SKM-1 (cell line): ENCODE measurements around the gene RPS6KA2.
"Not testable (repeated sequence)": the region's sequence is repeated elsewhere in the genome, so short reads cannot be mapped to it uniquely, and the experiment has no call there.

Source experiments
- DNase-seq: peaks from one replicate; lab custom pipeline; 2025; ENCODE audit not compliant: unreplicated experiment; lab: John Stamatoyannopoulos, UW

Gene RPS6KA2

GRCh38 chr6:166595061-166595780 is 31.8 kb downstream of the RPS6KA2 start:
- DNase-seq = no peak

GRCh38 chr6:166592821-166593220 is 34.2 kb downstream of the RPS6KA2 start:
- DNase-seq = no peak

GRCh38 chr6:166591961-166592520 is 35.0 kb downstream of the RPS6KA2 start:
- DNase-seq = no peak

- no peak for DNase-seq
Measured at GRCh38 chr6:166591026-166591425, 36.0 kb downstream of the RPS6KA2 start.

GRCh38 chr6:166589786-166590574 is 37.1 kb downstream of the RPS6KA2 start:
- no peak for DNase-seq

GRCh38 chr6:166589337-166589731 is 37.7 kb downstream of the RPS6KA2 start:
- no peak for DNase-seq

GRCh38 chr6:166588691-166589336 is 38.2 kb downstream of the RPS6KA2 start:
- peak; percentile 27 for DNase-seq

- DNase-seq = peak; percentile 53
Measured at GRCh38 chr6:166587631-166588413, 39.2 kb downstream of the RPS6KA2 start.

GRCh38 chr6:166586424-166587156 is 40.5 kb downstream of the RPS6KA2 start, which contains the start of gene RAMACL:
TSS of gene RAMACL (minus strand) at chr6:166586678. CDS start at chr6:166586477, 201 bp downstream.
- DNase-seq = peak; percentile 4

- DNase-seq = no peak
Measured at GRCh38 chr6:166584853-166585429, 42.1 kb downstream of the RPS6KA2 start.

GRCh38 chr6:166584155-166584554 is 42.9 kb downstream of the RPS6KA2 start:
- no peak for DNase-seq

GRCh38 chr6:166583230-166583965 is 43.7 kb downstream of the RPS6KA2 start:
- no peak for DNase-seq

- no peak for DNase-seq
Measured at GRCh38 chr6:166582258-166582657, 44.8 kb downstream of the RPS6KA2 start.

GRCh38 chr6:166581801-166582200 is 45.2 kb downstream of the RPS6KA2 start:
- not testable (repeated sequence) for DNase-seq

- DNase-seq = no peak
Measured at GRCh38 chr6:166581091-166581511, 46.0 kb downstream of the RPS6KA2 start.

GRCh38 chr6:166580076-166581050 is 46.7 kb downstream of the RPS6KA2 start:
- DNase-seq = no peak

GRCh38 chr6:166579237-166579850 is 47.7 kb downstream of the RPS6KA2 start:
- DNase-seq = no peak
